ENCODE results near the gene PRMT2.

DNA sequence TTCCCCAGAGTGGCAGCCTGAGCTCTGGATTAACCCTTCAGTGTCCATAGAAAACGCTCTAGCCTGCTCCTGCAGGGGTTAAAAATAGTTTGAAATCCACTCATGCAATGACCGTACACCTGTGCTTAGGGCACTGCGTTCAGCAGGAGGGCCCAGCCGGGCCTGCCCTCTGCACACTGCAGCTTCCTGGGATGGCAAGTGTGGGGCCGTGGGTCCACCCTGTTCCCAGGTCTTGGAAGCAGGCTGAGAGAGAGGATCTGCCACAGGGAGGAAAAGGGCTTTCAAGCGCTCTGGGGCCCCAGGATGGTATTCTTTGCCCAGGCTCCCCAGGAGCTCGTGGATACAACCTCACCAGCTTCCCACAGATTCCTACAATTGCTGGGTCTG, 29.1 kb upstream of the PRMT2 start:
- TF ChIP-seq RORB (CRISPR knock-in tag; IDR thresholded peaks at IDR 0.05) = no peak
- TF ChIP-seq EMX1 (CRISPR knock-in tag; IDR thresholded peaks at IDR 0.05) = no peak
- TF ChIP-seq, protein P1, sequence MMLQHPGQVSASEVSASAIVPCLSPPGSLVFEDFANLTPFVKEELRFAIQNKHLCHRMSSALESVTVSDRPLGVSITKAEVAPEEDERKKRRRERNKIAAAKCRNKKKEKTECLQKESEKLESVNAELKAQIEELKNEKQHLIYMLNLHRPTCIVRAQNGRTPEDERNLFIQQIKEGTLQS (CRISPR knock-in tag; conservative IDR thresholded peaks at IDR 0.05) = no peak
- TF ChIP-seq, protein P2, sequence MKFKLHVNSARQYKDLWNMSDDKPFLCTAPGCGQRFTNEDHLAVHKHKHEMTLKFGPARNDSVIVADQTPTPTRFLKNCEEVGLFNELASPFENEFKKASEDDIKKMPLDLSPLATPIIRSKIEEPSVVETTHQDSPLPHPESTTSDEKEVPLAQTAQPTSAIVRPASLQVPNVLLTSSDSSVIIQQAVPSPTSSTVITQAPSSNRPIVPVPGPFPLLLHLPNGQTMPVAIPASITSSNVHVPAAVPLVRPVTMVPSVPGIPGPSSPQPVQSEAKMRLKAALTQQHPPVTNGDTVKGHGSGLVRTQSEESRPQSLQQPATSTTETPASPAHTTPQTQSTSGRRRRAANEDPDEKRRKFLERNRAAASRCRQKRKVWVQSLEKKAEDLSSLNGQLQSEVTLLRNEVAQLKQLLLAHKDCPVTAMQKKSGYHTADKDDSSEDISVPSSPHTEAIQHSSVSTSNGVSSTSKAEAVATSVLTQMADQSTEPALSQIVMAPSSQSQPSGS (CRISPR knock-in tag; IDR thresholded peaks at IDR 0.05; ENCODE audit: borderline replicate concordance, low read depth) = no peak
- no peak for TF ChIP-seq SMAD3 (CRISPR knock-in tag; IDR thresholded peaks at IDR 0.05; ENCODE audit: borderline replicate concordance)
- TF ChIP-seq, protein P3, sequence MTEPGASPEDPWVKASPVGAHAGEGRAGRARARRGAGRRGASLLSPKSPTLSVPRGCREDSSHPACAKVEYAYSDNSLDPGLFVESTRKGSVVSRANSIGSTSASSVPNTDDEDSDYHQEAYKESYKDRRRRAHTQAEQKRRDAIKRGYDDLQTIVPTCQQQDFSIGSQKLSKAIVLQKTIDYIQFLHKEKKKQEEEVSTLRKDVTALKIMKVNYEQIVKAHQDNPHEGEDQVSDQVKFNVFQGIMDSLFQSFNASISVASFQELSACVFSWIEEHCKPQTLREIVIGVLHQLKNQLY (CRISPR knock-in tag; IDR thresholded peaks at IDR 0.05) = no peak
